ENCODE results near the gene OCRL.
"Not testable (repeated sequence)": the region's sequence is repeated elsewhere in the genome, so short reads cannot be mapped to it uniquely, and the experiment has no call there.

OCRL gene

DNA sequence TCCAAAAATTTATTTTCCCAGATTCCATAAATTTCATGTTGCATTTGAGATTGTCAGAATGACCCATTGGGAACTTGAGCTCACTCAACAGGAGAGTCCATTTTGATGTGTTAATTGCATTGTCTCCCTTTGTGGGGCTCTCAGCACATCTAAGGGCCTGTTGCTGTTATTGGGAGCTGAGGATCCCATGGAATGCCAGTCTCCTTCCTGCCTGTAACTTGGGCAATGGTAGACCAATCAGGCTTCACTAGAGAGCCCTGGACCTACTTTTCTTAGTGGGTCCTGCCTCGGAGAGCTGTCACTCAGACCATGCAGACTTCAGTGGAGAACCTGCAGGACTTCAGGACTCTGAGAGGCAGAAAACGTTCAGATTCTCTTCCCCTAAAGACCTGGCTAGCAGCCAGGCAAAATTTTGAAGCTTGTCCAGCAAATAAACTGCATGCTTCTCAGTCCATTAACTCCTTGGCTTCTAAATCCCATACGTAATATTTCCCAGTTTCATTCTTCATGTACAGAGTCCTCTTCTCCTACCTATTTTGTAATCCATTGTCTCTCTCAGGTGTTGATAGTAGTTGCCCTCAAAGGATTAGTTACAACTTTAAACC, 25.1 kb downstream of the OCRL start:
- TF ChIP-seq, protein P1, sequence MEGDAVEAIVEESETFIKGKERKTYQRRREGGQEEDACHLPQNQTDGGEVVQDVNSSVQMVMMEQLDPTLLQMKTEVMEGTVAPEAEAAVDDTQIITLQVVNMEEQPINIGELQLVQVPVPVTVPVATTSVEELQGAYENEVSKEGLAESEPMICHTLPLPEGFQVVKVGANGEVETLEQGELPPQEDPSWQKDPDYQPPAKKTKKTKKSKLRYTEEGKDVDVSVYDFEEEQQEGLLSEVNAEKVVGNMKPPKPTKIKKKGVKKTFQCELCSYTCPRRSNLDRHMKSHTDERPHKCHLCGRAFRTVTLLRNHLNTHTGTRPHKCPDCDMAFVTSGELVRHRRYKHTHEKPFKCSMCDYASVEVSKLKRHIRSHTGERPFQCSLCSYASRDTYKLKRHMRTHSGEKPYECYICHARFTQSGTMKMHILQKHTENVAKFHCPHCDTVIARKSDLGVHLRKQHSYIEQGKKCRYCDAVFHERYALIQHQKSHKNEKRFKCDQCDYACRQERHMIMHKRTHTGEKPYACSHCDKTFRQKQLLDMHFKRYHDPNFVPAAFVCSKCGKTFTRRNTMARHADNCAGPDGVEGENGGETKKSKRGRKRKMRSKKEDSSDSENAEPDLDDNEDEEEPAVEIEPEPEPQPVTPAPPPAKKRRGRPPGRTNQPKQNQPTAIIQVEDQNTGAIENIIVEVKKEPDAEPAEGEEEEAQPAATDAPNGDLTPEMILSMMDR (IDR thresholded peaks at IDR 0.05): no peak
- H3K9me3 ChIP-seq: no peaks in the 10 kb centered on the region
- peaks cover 1 to 30% (median 16%) of the 10 kb centered on the region in 3 donors for H3K36me3 ChIP-seq
- no peak overlapping the region for H3K4me3 ChIP-seq
- H3K27ac ChIP-seq: no peak overlapping the region
- H3K27me3 ChIP-seq: no peaks in the 10 kb centered on the region
- intact Hi-C loops (cut with DNase I; ENCODE audit: low total_unique reads): no loop called here
- no peak for DNase-seq
- H3K4me1 ChIP-seq: no peaks in the 10 kb centered on the region

- Histone ChIP-seq H3K27ac (no peak overlapping the region), H3K4me1 (no peaks in the 10 kb centered on the region), H3K4me3 (no peak overlapping the region), H3K9me3 (no peaks in the 10 kb centered on the region), H3K36me3 (peaks cover 0 to 23% (median 21%) of the 10 kb centered on the region in 3 donors), H3K27me3 (no peaks in the 10 kb centered on the region)
- TF ChIP-seq, protein P1 (IDR thresholded peaks at IDR 0.05): no peak
- intact Hi-C loops (cut with DNase I; ENCODE audit: low total_unique reads): no loop called here
- DNase-seq: no peak
Measured at GRCh38 chrX:129566073-129566472, 26.0 kb downstream of the OCRL start.

GRCh38 chrX:129568349-129568748, 28.3 kb downstream of the OCRL start:
- no peaks in the 10 kb centered on the region for H3K4me1 ChIP-seq
- TF ChIP-seq, protein P1 (IDR thresholded peaks at IDR 0.05): no peak
- no peak overlapping the region for H3K4me3 ChIP-seq
- no peak overlapping the region for H3K27ac ChIP-seq
- H3K9me3 ChIP-seq: no peaks in the 10 kb centered on the region
- DNase-seq: no peak
- H3K36me3 ChIP-seq: peaks cover 0 to 17% (median 8%) of the 10 kb centered on the region in 3 donors
- H3K27me3 ChIP-seq: no peaks in the 10 kb centered on the region
- intact Hi-C loops (cut with DNase I; ENCODE audit: low total_unique reads): no loop called here

DNA sequence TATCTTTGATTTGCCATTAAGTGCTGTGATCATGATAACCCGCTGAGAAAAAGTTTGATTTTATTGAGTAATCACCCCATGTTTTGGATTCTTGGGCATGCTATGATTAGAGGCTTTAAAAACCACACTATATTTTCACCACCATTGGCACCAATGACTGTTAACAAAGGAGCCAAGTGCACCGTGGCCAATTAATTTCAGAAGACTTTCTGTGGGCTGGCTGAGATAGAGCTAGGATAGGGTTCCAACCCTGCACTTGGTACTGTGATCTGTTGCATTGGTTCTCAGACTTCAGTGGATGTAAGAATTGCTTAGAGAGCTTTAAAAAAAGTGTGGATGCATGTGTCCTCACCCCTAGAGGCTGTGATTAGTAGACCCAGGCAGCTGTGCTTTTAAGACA, 32.4 kb downstream of the OCRL start:
- DNase-seq: no peak
- H3K36me3 ChIP-seq: peaks cover 0 to 24% (median 15%) of the 10 kb centered on the region in 3 donors
- no peak overlapping the region for H3K4me3 ChIP-seq
- TF ChIP-seq, protein P1 (IDR thresholded peaks at IDR 0.05): no peak
- no peak overlapping the region for H3K27ac ChIP-seq
- H3K9me3 ChIP-seq: no peaks in the 10 kb centered on the region
- no peaks in the 10 kb centered on the region for H3K27me3 ChIP-seq
- intact Hi-C loops (cut with DNase I; ENCODE audit: low total_unique reads): no loop called here
- H3K4me1 ChIP-seq: no peaks in the 10 kb centered on the region

- intact Hi-C loops (cut with DNase I; ENCODE audit: low total_unique reads); DNase-seq; H3K4me3 ChIP-seq; H3K27ac ChIP-seq; H3K27me3 ChIP-seq; H3K4me1 ChIP-seq; H3K9me3 ChIP-seq: not testable (repeated sequence)
- H3K36me3 ChIP-seq: peaks cover 0 to 22% (median 15%) of the 10 kb centered on the region in 3 donors
Measured at GRCh38 chrX:129573652-129574051, 33.6 kb downstream of the OCRL start.

DNA sequence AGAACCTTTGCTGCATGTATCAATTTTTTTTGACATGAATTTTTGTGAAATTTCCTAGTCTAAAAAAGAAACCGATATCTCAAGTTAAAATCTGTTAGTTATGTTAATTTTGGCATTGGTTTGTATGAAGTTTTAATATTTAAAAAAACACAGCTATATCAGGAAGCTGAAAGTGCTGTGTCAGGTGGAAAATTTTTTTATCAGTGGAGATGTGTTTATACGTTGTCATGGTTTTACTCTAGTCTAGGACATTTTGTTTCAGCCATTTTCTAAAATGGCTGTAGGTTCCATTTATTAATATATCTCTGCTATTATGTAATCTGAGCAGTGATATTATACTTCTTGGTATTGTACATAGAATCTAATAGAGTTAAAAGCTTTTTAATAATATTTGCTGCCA, 34.2 kb downstream of the OCRL start:
- H3K27ac ChIP-seq: no peak overlapping the region
- H3K4me1 ChIP-seq: peaks cover 0 to 4% (median 0%) of the 10 kb centered on the region in 4 donors
- H3K9me3 ChIP-seq: no peaks in the 10 kb centered on the region
- intact Hi-C loops (cut with DNase I; ENCODE audit: low total_unique reads): no loop called here
- TF ChIP-seq, protein P1 (IDR thresholded peaks at IDR 0.05): no peak
- H3K4me3 ChIP-seq: no peak overlapping the region
- no peak for DNase-seq
- no peaks in the 10 kb centered on the region for H3K27me3 ChIP-seq
- peaks cover 0 to 16% (median 15%) of the 10 kb centered on the region in 3 donors for H3K36me3 ChIP-seq

All from tibial artery (tissue), 4 donors.